HEK293 (cell line): ENCODE measurements around the gene PBXIP1.

ENCODE experiments used
- CTCF ChIA-PET: fragments of 350-600 bp; formaldehyde crosslinking; extraction: SDS; loops from one replicate; lab custom pipeline; 2021; ENCODE audit warnings: antibody characterized with exemption; lab: Yijun Ruan, JAX
- POLR2A ChIA-PET: fragments of 300-600 bp; formaldehyde crosslinking; extraction: SDS; loops from one replicate; lab custom pipeline; 2020; ENCODE audit warnings: antibody characterized with exemption, inconsistent platforms; lab: Yijun Ruan, JAX
- H3K27ac ChIP-seq: fragments of 200-500 bp; sonication (Bioruptor generic); 2 replicates; pipeline ENCODE4 v1.5.1; 2014; ENCODE audit warnings: low read depth, low read length, control low read depth, inconsistent platforms; ENCODE audit errors: extremely low read depth
- H3K36me3 ChIP-seq, 2 experiments: fragments of 200-500 bp in 1 of 2; sonication (Bioruptor generic) in 1 of 2; 1 replicate in 1 of 2; 2 replicates in 1 of 2; pipeline ENCODE4 v1.5.1; 2014 to 2017; ENCODE audit warnings: inconsistent platforms in 2 of 2, low read length in 2 of 2; ENCODE audit not compliant: control insufficient read depth in 2 of 2, insufficient read depth in 1 of 2
- H3K4me1 ChIP-seq: fragments of 200-500 bp; sonication (Bioruptor generic); 2 replicates; pipeline ENCODE4 v1.5.1; 2014; ENCODE audit warnings: mild to moderate bottlenecking, low read length, inconsistent platforms; ENCODE audit not compliant: control insufficient read depth, insufficient read depth
- H3K4me3 ChIP-seq: 2 replicates; pipeline ENCODE4 v1.5.1; 2011; ENCODE audit warnings: low read depth, mild to moderate bottlenecking, control low read depth, low read length, moderate library complexity
- H3K9me3 ChIP-seq: fragments of 200-500 bp; sonication (Bioruptor generic); 2 replicates; pipeline ENCODE4 v1.5.1; 2014; ENCODE audit warnings: low read depth, low read length, inconsistent platforms; ENCODE audit not compliant: control insufficient read depth, insufficient read depth
- HOXC10 ChIP-seq: sonication (generic); formaldehyde crosslinking; IDR thresholded peaks from 2 replicates; pipeline ENCODE4 v1.8.1; 2023; ENCODE audit warnings: mild to moderate bottlenecking, missing genetic modification reagents
- IKZF3 ChIP-seq: fragments of 450-650 bp; IDR thresholded peaks from 2 replicates; pipeline ENCODE4 v1.5.0; 2018; ENCODE audit warnings: missing biosample characterization, mild to moderate bottlenecking, missing genetic modification characterization, moderate library complexity
- OVOL3 ChIP-seq: fragments of 450-650 bp; formaldehyde crosslinking; IDR thresholded peaks from 2 replicates; pipeline ENCODE4 v1.5.1; 2016; ENCODE audit warnings: missing biosample characterization, missing genetic modification characterization
- ZFP41 ChIP-seq: fragments of 450-650 bp; formaldehyde crosslinking; IDR thresholded peaks from 2 replicates; pipeline ENCODE4 v1.5.1; 2016; ENCODE audit warnings: missing biosample characterization, missing genetic modification characterization, borderline replicate concordance
- ZNF10 ChIP-seq: fragments of 450-650 bp; formaldehyde crosslinking; IDR thresholded peaks from 2 replicates; pipeline ENCODE4 v1.5.1; 2017; ENCODE audit warnings: missing biosample characterization, missing genetic modification characterization
- ZNF114 ChIP-seq: fragments of 450-650 bp; formaldehyde crosslinking; IDR thresholded peaks from 2 replicates; pipeline ENCODE4 v1.5.0; 2017; ENCODE audit warnings: missing biosample characterization, missing genetic modification characterization
- ZNF157 ChIP-seq: fragments of 450-650 bp; formaldehyde crosslinking; IDR thresholded peaks from 2 replicates; pipeline ENCODE4 v1.5.1; 2016; ENCODE audit warnings: missing biosample characterization, missing genetic modification characterization
- ZNF221 ChIP-seq: fragments of 450-650 bp; formaldehyde crosslinking; IDR thresholded peaks from 2 replicates; pipeline ENCODE4 v1.5.1; 2017; ENCODE audit warnings: missing biosample characterization, missing genetic modification characterization, borderline replicate concordance
- ZNF248 ChIP-seq: fragments of 450-650 bp; formaldehyde crosslinking; IDR thresholded peaks from 2 replicates; pipeline ENCODE4 v1.5.1; 2017; ENCODE audit warnings: missing biosample characterization, missing genetic modification characterization
- ZNF394 ChIP-seq: fragments of 450-650 bp; formaldehyde crosslinking; IDR thresholded peaks from 2 replicates; pipeline ENCODE4 v1.5.1; 2016; ENCODE audit warnings: missing biosample characterization, missing genetic modification characterization, mild to moderate bottlenecking, moderate library complexity, borderline replicate concordance
- ZNF404 ChIP-seq: fragments of 450-650 bp; formaldehyde crosslinking; IDR thresholded peaks from 2 replicates; pipeline ENCODE4 v1.5.1; 2017; ENCODE audit warnings: missing biosample characterization, missing genetic modification characterization
- ZNF571 ChIP-seq: fragments of 450-650 bp; formaldehyde crosslinking; IDR thresholded peaks from 2 replicates; pipeline ENCODE4 v1.5.0; 2017; ENCODE audit warnings: missing biosample characterization, missing genetic modification characterization
- ZNF610 ChIP-seq: fragments of 450-650 bp; formaldehyde crosslinking; IDR thresholded peaks from 2 replicates; pipeline ENCODE4 v1.5.1; 2016; ENCODE audit warnings: missing biosample characterization, missing genetic modification characterization, borderline replicate concordance
- ZNF626 ChIP-seq: fragments of 450-650 bp; sonication (Bioruptor Pico); formaldehyde crosslinking; IDR thresholded peaks from 2 replicates; pipeline ENCODE4 v1.5.1; 2018; ENCODE audit warnings: missing biosample characterization, missing genetic modification characterization, inconsistent platforms
- ZNF658 ChIP-seq: fragments of 450-650 bp; formaldehyde crosslinking; IDR thresholded peaks from 2 replicates; pipeline ENCODE4; 2016; ENCODE audit warnings: missing biosample characterization, missing genetic modification characterization
- ZNF677 ChIP-seq: fragments of 450-650 bp; IDR thresholded peaks from 2 replicates; pipeline ENCODE4 v1.5.0; 2018; ENCODE audit warnings: missing biosample characterization, mild to moderate bottlenecking, missing genetic modification characterization, moderate library complexity
- ZSCAN16 ChIP-seq: fragments of 450-650 bp; formaldehyde crosslinking; IDR thresholded peaks from 2 replicates; pipeline ENCODE4 v1.5.1; 2016; ENCODE audit warnings: missing biosample characterization, missing genetic modification characterization
- TF ChIP-seq, protein P1 (sequence below): IDR thresholded peaks from 2 replicates; pipeline ENCODE4 v1.6.1; 2011; ENCODE audit warnings: mild to moderate bottlenecking, low read depth, low read length, borderline replicate concordance
- TF ChIP-seq, protein P2 (sequence below): fragments of 450-650 bp; formaldehyde crosslinking; IDR thresholded peaks from 2 replicates; pipeline ENCODE4 v1.5.1; 2016; ENCODE audit warnings: missing biosample characterization, missing genetic modification characterization
- TF ChIP-seq, protein P3 (sequence below): fragments of 450-650 bp; formaldehyde crosslinking; IDR thresholded peaks from 2 replicates; pipeline ENCODE4 v1.5.1; 2016; ENCODE audit warnings: missing biosample characterization, missing genetic modification characterization
- TF ChIP-seq, protein P4 (sequence below): fragments of 450-650 bp; IDR thresholded peaks from 2 replicates; pipeline ENCODE4 v1.5.1; 2018; ENCODE audit warnings: missing biosample characterization, missing genetic modification characterization
- TF ChIP-seq, protein P5 (sequence below): fragments of 450-650 bp; formaldehyde crosslinking; IDR thresholded peaks from 2 replicates; pipeline ENCODE4 v1.5.1; 2016; ENCODE audit warnings: missing biosample characterization, missing genetic modification characterization
- TF ChIP-seq, protein P6 (sequence below): fragments of 450-650 bp; formaldehyde crosslinking; conservative IDR thresholded peaks from 2 replicates; pipeline ENCODE4 v1.5.1; 2016; ENCODE audit warnings: low read depth, missing biosample characterization, missing genetic modification characterization

PBXIP1 gene

DNA sequence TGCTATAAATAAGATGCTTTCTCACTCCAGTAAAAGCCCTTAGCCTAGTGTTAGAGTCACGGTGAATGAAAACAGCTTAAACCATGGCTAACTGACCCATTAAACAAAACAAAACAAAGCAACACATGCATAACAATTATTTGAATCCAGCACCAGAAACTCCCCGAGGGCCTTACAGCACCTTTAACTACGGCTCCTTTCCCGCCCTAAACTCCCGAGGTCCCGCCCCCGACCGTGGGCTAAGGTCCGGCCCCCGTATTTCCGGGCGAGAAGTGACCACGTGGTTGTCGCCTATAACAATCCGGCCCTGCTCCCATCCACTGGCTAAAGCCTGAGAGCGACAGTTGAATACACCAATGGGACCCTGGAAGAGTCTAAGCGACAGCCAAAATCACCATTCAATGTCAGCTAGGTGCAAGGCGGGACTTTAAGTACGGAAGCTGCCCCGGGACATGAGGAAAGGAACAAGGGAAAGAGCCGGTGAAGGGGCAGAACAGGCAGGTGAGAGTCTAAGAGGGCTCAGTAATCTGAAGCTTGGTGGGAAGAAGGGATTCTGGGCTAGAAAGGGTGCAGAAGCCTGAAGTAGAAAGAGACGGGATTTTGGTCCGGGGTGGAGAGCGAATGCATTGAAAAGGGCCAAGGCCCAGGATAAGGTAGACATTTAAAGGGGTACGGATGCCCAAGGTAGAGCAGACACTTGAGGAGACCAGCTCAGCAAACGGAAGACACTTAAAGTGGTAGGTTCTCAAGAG lies 27.2 kb upstream of the PBXIP1 start, which contains the start of gene FLAD1:
Gene FLAD1 (plus strand): TSS at position 448 of the 752 bp plus-strand sequence. CDS start 351 bp downstream, outside the sequence.
- H3K9me3 ChIP-seq: no peaks in the 10 kb centered on the region
- peaks cover 7 to 37% of the 10 kb centered on the region in 2 experiments; a peak in 2 of 3 replicates for H3K36me3 ChIP-seq
- peak within 1 kb of the TSS; percentile 73 for H3K27ac ChIP-seq
- peak within 1 kb of the TSS; percentile 70 for H3K4me3 ChIP-seq
- ChIA-PET POLR2A (interaction anchor here (0.5 to 3.3 kb wide), 20 partner anchors 10 to 325 kb away, joined by 3 to 66 read pairs (median 5); partner anchors contain the start of genes ADAM15, CKS1B, LENEP and PBXIP1), CTCF (interaction anchor here (0.6 to 3.6 kb wide), 13 partner anchors 9 to 1338 kb away, joined by 3 to 55 read pairs (median 4); partner anchors contain the start of genes CKS1B, KRTCAP2, LENEP and PBXIP1)
- no peaks in the 10 kb centered on the region for H3K4me1 ChIP-seq
- TF ChIP-seq, protein P1, sequence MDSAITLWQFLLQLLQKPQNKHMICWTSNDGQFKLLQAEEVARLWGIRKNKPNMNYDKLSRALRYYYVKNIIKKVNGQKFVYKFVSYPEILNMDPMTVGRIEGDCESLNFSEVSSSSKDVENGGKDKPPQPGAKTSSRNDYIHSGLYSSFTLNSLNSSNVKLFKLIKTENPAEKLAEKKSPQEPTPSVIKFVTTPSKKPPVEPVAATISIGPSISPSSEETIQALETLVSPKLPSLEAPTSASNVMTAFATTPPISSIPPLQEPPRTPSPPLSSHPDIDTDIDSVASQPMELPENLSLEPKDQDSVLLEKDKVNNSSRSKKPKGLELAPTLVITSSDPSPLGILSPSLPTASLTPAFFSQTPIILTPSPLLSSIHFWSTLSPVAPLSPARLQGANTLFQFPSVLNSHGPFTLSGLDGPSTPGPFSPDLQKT: peak; percentile 77; the same call in 1 of the 2 replicates
- peak; percentile 96 for TF ChIP-seq ZNF10 (tag by site-specific recombination)
- TF ChIP-seq ZNF626: no peak
- TF ChIP-seq ZNF221 (tag by site-specific recombination): no peak
- TF ChIP-seq, protein P2, sequence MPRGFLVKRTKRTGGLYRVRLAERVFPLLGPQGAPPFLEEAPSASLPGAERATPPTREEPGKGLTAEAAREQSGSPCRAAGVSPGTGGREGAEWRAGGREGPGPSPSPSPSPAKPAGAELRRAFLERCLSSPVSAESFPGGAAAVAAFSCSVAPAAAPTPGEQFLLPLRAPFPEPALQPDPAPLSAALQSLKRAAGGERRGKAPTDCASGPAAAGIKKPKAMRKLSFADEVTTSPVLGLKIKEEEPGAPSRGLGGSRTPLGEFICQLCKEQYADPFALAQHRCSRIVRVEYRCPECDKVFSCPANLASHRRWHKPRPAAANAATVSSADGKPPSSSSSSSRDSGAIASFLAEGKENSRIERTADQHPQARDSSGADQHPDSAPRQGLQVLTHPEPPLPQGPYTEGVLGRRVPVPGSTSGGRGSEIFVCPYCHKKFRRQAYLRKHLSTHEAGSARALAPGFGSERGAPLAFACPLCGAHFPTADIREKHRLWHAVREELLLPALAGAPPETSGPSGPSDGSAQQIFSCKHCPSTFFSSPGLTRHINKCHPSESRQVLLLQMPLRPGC (tag by site-specific recombination): no peak; the same call in 1 of the 2 replicates
- TF ChIP-seq ZNF248 (tag by site-specific recombination): no peak
- TF ChIP-seq, protein P3, sequence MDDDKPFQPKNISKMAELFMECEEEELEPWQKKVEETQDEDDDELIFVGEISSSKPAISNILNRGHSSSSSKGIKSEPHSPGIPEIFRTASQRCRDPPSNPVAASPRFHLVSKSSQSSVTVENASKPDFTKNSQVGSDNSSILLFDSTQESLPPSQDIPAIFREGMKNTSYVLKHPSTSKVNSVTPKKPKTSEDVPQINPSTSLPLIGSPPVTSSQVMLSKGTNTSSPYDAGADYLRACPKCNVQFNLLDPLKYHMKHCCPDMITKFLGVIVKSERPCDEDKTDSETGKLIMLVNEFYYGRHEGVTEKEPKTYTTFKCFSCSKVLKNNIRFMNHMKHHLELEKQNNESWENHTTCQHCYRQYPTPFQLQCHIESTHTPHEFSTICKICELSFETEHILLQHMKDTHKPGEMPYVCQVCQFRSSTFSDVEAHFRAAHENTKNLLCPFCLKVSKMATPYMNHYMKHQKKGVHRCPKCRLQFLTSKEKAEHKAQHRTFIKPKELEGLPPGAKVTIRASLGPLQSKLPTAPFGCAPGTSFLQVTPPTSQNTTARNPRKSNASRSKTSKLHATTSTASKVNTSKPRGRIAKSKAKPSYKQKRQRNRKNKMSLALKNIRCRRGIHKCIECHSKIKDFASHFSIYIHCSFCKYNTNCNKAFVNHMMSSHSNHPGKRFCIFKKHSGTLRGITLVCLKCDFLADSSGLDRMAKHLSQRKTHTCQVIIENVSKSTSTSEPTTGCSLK (tag by site-specific recombination): no peak
- TF ChIP-seq ZFP41: no peak
- TF ChIP-seq ZNF658 (tag by site-specific recombination): no peak
- TF ChIP-seq, protein P4, sequence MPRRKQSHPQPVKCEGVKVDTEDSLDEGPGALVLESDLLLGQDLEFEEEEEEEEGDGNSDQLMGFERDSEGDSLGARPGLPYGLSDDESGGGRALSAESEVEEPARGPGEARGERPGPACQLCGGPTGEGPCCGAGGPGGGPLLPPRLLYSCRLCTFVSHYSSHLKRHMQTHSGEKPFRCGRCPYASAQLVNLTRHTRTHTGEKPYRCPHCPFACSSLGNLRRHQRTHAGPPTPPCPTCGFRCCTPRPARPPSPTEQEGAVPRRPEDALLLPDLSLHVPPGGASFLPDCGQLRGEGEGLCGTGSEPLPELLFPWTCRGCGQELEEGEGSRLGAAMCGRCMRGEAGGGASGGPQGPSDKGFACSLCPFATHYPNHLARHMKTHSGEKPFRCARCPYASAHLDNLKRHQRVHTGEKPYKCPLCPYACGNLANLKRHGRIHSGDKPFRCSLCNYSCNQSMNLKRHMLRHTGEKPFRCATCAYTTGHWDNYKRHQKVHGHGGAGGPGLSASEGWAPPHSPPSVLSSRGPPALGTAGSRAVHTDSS (tag by site-specific recombination): no peak
- TF ChIP-seq OVOL3 (tag by site-specific recombination): 0 out of 2 replicates have a peak, but pooled peaks have one; percentile 31
- TF ChIP-seq, protein P5, sequence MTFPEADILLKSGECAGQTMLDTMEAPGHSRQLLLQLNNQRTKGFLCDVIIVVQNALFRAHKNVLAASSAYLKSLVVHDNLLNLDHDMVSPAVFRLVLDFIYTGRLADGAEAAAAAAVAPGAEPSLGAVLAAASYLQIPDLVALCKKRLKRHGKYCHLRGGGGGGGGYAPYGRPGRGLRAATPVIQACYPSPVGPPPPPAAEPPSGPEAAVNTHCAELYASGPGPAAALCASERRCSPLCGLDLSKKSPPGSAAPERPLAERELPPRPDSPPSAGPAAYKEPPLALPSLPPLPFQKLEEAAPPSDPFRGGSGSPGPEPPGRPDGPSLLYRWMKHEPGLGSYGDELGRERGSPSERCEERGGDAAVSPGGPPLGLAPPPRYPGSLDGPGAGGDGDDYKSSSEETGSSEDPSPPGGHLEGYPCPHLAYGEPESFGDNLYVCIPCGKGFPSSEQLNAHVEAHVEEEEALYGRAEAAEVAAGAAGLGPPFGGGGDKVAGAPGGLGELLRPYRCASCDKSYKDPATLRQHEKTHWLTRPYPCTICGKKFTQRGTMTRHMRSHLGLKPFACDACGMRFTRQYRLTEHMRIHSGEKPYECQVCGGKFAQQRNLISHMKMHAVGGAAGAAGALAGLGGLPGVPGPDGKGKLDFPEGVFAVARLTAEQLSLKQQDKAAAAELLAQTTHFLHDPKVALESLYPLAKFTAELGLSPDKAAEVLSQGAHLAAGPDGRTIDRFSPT (tag by site-specific recombination): no peak
- no peak for TF ChIP-seq HOXC10
- TF ChIP-seq, protein P6, sequence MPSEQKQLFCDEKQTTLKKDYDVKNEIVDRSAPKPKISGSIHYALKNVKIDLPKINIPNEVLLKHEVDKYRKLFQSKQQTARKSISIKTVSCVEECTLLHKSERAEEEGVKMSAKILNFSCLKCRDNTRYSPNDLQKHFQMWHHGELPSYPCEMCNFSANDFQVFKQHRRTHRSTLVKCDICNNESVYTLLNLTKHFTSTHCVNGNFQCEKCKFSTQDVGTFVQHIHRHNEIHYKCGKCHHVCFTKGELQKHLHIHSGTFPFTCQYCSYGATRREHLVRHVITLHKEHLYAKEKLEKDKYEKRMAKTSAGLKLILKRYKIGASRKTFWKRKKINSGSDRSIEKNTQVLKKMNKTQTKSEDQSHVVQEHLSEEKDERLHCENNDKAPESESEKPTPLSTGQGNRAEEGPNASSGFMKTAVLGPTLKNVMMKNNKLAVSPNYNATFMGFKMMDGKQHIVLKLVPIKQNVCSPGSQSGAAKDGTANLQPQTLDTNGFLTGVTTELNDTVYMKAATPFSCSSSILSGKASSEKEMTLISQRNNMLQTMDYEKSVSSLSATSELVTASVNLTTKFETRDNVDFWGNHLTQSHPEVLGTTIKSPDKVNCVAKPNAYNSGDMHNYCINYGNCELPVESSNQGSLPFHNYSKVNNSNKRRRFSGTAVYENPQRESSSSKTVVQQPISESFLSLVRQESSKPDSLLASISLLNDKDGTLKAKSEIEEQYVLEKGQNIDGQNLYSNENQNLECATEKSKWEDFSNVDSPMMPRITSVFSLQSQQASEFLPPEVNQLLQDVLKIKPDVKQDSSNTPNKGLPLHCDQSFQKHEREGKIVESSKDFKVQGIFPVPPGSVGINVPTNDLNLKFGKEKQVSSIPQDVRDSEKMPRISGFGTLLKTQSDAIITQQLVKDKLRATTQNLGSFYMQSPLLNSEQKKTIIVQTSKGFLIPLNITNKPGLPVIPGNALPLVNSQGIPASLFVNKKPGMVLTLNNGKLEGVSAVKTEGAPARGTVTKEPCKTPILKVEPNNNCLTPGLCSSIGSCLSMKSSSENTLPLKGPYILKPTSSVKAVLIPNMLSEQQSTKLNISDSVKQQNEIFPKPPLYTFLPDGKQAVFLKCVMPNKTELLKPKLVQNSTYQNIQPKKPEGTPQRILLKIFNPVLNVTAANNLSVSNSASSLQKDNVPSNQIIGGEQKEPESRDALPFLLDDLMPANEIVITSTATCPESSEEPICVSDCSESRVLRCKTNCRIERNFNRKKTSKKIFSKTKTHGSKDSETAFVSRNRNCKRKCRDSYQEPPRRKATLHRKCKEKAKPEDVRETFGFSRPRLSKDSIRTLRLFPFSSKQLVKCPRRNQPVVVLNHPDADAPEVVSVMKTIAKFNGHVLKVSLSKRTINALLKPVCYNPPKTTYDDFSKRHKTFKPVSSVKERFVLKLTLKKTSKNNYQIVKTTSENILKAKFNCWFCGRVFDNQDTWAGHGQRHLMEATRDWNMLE: peak; percentile 65
- no peak for TF ChIP-seq ZNF114
- TF ChIP-seq IKZF3 (tag by site-specific recombination): no peak
- no peak for TF ChIP-seq ZNF677 (tag by site-specific recombination)
- peak; percentile 28; the same call in 1 of the 2 replicates for TF ChIP-seq ZNF394 (tag by site-specific recombination)
- TF ChIP-seq ZNF157 (tag by site-specific recombination): no peak
- TF ChIP-seq ZNF610: no peak
- no peak for TF ChIP-seq ZSCAN16 (tag by site-specific recombination)
- no peak for TF ChIP-seq ZNF404 (tag by site-specific recombination)
- TF ChIP-seq ZNF571 (tag by site-specific recombination): no peak
